Measurements from ENCODE around the gene SLC6A19. TPM values are rescaled to one million over a fixed set of nuclear protein-coding genes. Genes with fewer than 3 reads are reported as not detected.
A peak's percentile ranks its signal among the peaks of the same experiment; 100 is the strongest.

The SLC6A19 gene
- total and polyA plus RNA-seq, 2 of the 13 experiments (the other 11 are each of a cell fraction or from before 2014, with no cell fraction given), result 0.02 TPM; not detected in 1

- TF ChIP-seq HOMEZ (CRISPR knock-in tag; IDR thresholded peaks at IDR 0.05; ENCODE audit: low read depth), result no peak
- no peak for TF ChIP-seq ETS1 (CRISPR knock-in tag; IDR thresholded peaks at IDR 0.05)
- peak; percentile 86; the same call in 1 of the 2 replicates for TF ChIP-seq ZFP91 (CRISPR knock-in tag; IDR thresholded peaks at IDR 0.05; ENCODE audit: borderline replicate concordance)
- no peak for TF ChIP-seq ZSCAN25 (CRISPR knock-in tag; IDR thresholded peaks at IDR 0.05)
- TF ChIP-seq IKZF4 (CRISPR knock-in tag; IDR thresholded peaks at IDR 0.05; ENCODE audit: borderline replicate concordance, low read depth, not compliant biosample characterization), result no peak
- TF ChIP-seq ZNF136 (CRISPR knock-in tag; IDR thresholded peaks at IDR 0.05; ENCODE audit: low read depth), result peak; percentile 24; the same call in 1 of the 2 replicates
- TF ChIP-seq SRF (IDR thresholded peaks at IDR 0.05; ENCODE audit: low read depth, low read length), result no peak
- TF ChIP-seq POGZ (CRISPR knock-in tag; IDR thresholded peaks at IDR 0.05), result 0 out of 2 replicates have a peak, but pooled peaks have one; percentile 10
- no peak for TF ChIP-seq KAT2B (IDR thresholded peaks at IDR 0.05; ENCODE audit: borderline replicate concordance, low read depth, low read length)
- TF ChIP-seq HINFP (CRISPR knock-in tag; IDR thresholded peaks at IDR 0.05; ENCODE audit: low read depth), result peak; percentile 23; the same call in 1 of the 2 replicates
- no peak for TF ChIP-seq XRCC5 (optimal IDR thresholded peaks at IDR 0.05; ENCODE audit: low read length)
- peak; percentile 45; the same call in 1 of the 2 replicates for TF ChIP-seq KMT2A (CRISPR knock-in tag; IDR thresholded peaks at IDR 0.05)
- peak; percentile 85 for TF ChIP-seq KDM6A (CRISPR knock-in tag; IDR thresholded peaks at IDR 0.05; ENCODE audit: low read depth)
- TF ChIP-seq PITX1 (CRISPR knock-in tag; IDR thresholded peaks at IDR 0.05), result peak; percentile 66; the same call in 1 of the 2 replicates
- peak; percentile 67; the same call in 1 of the 2 replicates for TF ChIP-seq HNF1A (IDR thresholded peaks at IDR 0.05; ENCODE audit: low read depth)
- peak; percentile 78; the same call in 1 of the 2 replicates for TF ChIP-seq HNF1A (CRISPR knock-in tag; IDR thresholded peaks at IDR 0.05; ENCODE audit: borderline replicate concordance)
- TF ChIP-seq ZNF772 (CRISPR knock-in tag; IDR thresholded peaks at IDR 0.05), result no peak; the same call in 1 of the 2 replicates
- no peak for TF ChIP-seq ZNF274 (CRISPR knock-in tag; IDR thresholded peaks at IDR 0.05)
- TF ChIP-seq ZNF331 (CRISPR knock-in tag; IDR thresholded peaks at IDR 0.05), result 0 out of 2 replicates have a peak, but pooled peaks have one; percentile 33
Observed at GRCh38 chr5:1182633-1183423, 18.6 kb upstream of the SLC6A19 start (continued).

All from HepG2 (cell line).